KOPT-K1 (cell line): Measurements from ENCODE around the gene RNASEH2C.
A peak's percentile ranks its signal among the peaks of the same experiment; 100 is the strongest.

Experiments
- H3K27ac ChIP-seq: fragments of 200-600 bp; sonication (generic); 2 replicates; pipeline ENCODE4 v1.5.1; 2016; ENCODE audit warnings: antibody characterized with exemption, mild to moderate bottlenecking, low read depth, low read length; ENCODE audit not compliant: poor library complexity, severe bottlenecking
- H3K36me3 ChIP-seq: fragments of 200-600 bp; sonication (generic); 2 replicates; pipeline ENCODE4 v1.5.1; 2017; ENCODE audit warnings: antibody characterized with exemption, mild to moderate bottlenecking, low read length, moderate library complexity; ENCODE audit not compliant: insufficient read depth
- H3K9me3 ChIP-seq: fragments of 200-600 bp; sonication (generic); 2 replicates; pipeline ENCODE4 v1.5.1; 2017; ENCODE audit warnings: antibody characterized with exemption, low read length, mild to moderate bottlenecking; ENCODE audit not compliant: insufficient read depth, poor library complexity, severe bottlenecking

The RNASEH2C gene

GRCh38 chr11:65730461-65730860 lies 9.9 kb upstream of the RNASEH2C start:
- Histone ChIP-seq H3K36me3 (no peaks in the 10 kb centered on the region), H3K9me3 (peaks cover 13% of the 10 kb centered on the region), H3K27ac (no peak overlapping the region)

GRCh38 chr11:65727865-65728264 lies 7.3 kb upstream of the RNASEH2C start:
- H3K9me3 ChIP-seq = peaks cover 13% of the 10 kb centered on the region
- no peak overlapping the region for H3K27ac ChIP-seq
- H3K36me3 ChIP-seq = no peaks in the 10 kb centered on the region

GRCh38 chr11:65726660-65727059 lies 6.1 kb upstream of the RNASEH2C start:
- no peaks in the 10 kb centered on the region for H3K36me3 ChIP-seq
- H3K27ac ChIP-seq = no peak overlapping the region
- H3K9me3 ChIP-seq = peaks cover 3% of the 10 kb centered on the region

- H3K27ac ChIP-seq = no peak overlapping the region
- H3K36me3 ChIP-seq = peaks cover 24% of the 10 kb centered on the region
- H3K9me3 ChIP-seq = no peaks in the 10 kb centered on the region
These were observed 1.7 kb upstream of the RNASEH2C start for GRCh38 chr11:65722261-65722660.

- Histone ChIP-seq H3K9me3 (no peaks in the 10 kb centered on the region), H3K36me3 (peaks cover 48% of the 10 kb centered on the region), H3K27ac (peak overlapping the region; percentile 82)
These were observed 757 bp downstream of the RNASEH2C start for GRCh38 chr11:65719871-65720210.

GRCh38 chr11:65718964-65719492 lies 1.6 kb downstream of the RNASEH2C start:
- H3K36me3 ChIP-seq = peaks cover 56% of the 10 kb centered on the region
- H3K27ac ChIP-seq = peak overlapping the region; percentile 82
- no peaks in the 10 kb centered on the region for H3K9me3 ChIP-seq

GRCh38 chr11:65718531-65718930 lies 2.1 kb downstream of the RNASEH2C start:
- Histone ChIP-seq H3K9me3 (no peaks in the 10 kb centered on the region), H3K27ac (no peak overlapping the region), H3K36me3 (peaks cover 61% of the 10 kb centered on the region)

- no peak overlapping the region for H3K27ac ChIP-seq
- peaks cover 67% of the 10 kb centered on the region for H3K36me3 ChIP-seq
- H3K9me3 ChIP-seq = no peaks in the 10 kb centered on the region
These were observed 2.7 kb downstream of the RNASEH2C start for GRCh38 chr11:65717906-65718305.

- no peaks in the 10 kb centered on the region for H3K9me3 ChIP-seq
- peaks cover 69% of the 10 kb centered on the region for H3K36me3 ChIP-seq
- H3K27ac ChIP-seq = no peak overlapping the region
These were observed 3.7 kb downstream of the RNASEH2C start for GRCh38 chr11:65716774-65717405.

- Histone ChIP-seq H3K36me3 (peaks cover 69% of the 10 kb centered on the region), H3K27ac (no peak overlapping the region), H3K9me3 (no peaks in the 10 kb centered on the region)
These were observed 4.3 kb downstream of the RNASEH2C start for GRCh38 chr11:65716302-65716701.

- peaks cover 67% of the 10 kb centered on the region for H3K36me3 ChIP-seq
- no peaks in the 10 kb centered on the region for H3K9me3 ChIP-seq
- no peak overlapping the region for H3K27ac ChIP-seq
These were observed 6.2 kb downstream of the RNASEH2C start for GRCh38 chr11:65714433-65714832.

- peaks cover 57% of the 10 kb centered on the region for H3K36me3 ChIP-seq
- H3K9me3 ChIP-seq = no peaks in the 10 kb centered on the region
- peak overlapping the region; percentile 95 for H3K27ac ChIP-seq
These were observed 7.2 kb downstream of the RNASEH2C start for GRCh38 chr11:65713212-65713969.

GRCh38 chr11:65712633-65713076 lies 7.9 kb downstream of the RNASEH2C start:
- peaks cover 49% of the 10 kb centered on the region for H3K36me3 ChIP-seq
- no peaks in the 10 kb centered on the region for H3K9me3 ChIP-seq
- H3K27ac ChIP-seq = peak overlapping the region; percentile 95

GRCh38 chr11:65711785-65712632 lies 8.6 kb downstream of the RNASEH2C start, which contains the start of gene KAT5:
KAT5 (plus strand) TSS chr11:65712252; CDS start chr11:65712268, 16 bp downstream.
- no peaks in the 10 kb centered on the region for H3K9me3 ChIP-seq
- H3K27ac ChIP-seq = peak within 1 kb of the TSS; percentile 95
- H3K36me3 ChIP-seq = peaks cover 43% of the 10 kb centered on the region

- Histone ChIP-seq H3K9me3 (no peaks in the 10 kb centered on the region), H3K27ac (no peak overlapping the region), H3K36me3 (peaks cover 27% of the 10 kb centered on the region)
These were observed 10.2 kb downstream of the RNASEH2C start for GRCh38 chr11:65710421-65710820.
